Measurements from ENCODE around the gene PSG3.
"Not testable (repeated sequence)": the region's sequence is repeated elsewhere in the genome, so short reads cannot be mapped to it uniquely, and the experiment has no call there.

DNA sequence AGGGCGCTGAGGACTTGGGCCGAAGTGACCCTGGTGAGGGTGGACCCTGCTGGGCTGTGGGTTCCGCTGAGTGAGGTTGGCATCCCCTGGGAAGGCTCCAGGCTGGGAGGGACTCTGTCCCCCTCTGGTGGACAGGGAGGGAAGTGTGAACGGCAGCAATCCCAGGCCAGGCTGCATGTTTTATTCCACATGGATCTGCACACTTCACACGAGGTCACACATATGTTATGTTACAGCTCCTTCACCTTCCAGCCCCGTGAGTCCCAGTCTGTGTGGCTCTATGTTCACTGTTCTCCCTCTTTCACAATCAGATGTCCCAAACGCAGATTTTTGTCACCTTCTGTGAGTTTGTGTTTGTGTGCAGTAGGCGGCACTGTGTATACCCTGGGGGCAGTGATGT lies 27.0 kb upstream of the PSG3 start:
- TF ChIP-seq, protein P1, sequence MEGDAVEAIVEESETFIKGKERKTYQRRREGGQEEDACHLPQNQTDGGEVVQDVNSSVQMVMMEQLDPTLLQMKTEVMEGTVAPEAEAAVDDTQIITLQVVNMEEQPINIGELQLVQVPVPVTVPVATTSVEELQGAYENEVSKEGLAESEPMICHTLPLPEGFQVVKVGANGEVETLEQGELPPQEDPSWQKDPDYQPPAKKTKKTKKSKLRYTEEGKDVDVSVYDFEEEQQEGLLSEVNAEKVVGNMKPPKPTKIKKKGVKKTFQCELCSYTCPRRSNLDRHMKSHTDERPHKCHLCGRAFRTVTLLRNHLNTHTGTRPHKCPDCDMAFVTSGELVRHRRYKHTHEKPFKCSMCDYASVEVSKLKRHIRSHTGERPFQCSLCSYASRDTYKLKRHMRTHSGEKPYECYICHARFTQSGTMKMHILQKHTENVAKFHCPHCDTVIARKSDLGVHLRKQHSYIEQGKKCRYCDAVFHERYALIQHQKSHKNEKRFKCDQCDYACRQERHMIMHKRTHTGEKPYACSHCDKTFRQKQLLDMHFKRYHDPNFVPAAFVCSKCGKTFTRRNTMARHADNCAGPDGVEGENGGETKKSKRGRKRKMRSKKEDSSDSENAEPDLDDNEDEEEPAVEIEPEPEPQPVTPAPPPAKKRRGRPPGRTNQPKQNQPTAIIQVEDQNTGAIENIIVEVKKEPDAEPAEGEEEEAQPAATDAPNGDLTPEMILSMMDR (IDR thresholded peaks at IDR 0.05; ENCODE audit: low read depth, low read length, missing input control), result not testable (repeated sequence)
- TF ChIP-seq, protein P2, sequence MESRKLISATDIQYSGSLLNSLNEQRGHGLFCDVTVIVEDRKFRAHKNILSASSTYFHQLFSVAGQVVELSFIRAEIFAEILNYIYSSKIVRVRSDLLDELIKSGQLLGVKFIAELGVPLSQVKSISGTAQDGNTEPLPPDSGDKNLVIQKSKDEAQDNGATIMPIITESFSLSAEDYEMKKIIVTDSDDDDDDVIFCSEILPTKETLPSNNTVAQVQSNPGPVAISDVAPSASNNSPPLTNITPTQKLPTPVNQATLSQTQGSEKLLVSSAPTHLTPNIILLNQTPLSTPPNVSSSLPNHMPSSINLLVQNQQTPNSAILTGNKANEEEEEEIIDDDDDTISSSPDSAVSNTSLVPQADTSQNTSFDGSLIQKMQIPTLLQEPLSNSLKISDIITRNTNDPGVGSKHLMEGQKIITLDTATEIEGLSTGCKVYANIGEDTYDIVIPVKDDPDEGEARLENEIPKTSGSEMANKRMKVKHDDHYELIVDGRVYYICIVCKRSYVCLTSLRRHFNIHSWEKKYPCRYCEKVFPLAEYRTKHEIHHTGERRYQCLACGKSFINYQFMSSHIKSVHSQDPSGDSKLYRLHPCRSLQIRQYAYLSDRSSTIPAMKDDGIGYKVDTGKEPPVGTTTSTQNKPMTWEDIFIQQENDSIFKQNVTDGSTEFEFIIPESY (IDR thresholded peaks at IDR 0.05), result not testable (repeated sequence)
- TF ChIP-seq TAF1 (conservative IDR thresholded peaks at IDR 0.05); SP1 (IDR thresholded peaks at IDR 0.05); JUND (IDR thresholded peaks at IDR 0.05): not testable (repeated sequence)
- TF ChIP-seq, protein P3, sequence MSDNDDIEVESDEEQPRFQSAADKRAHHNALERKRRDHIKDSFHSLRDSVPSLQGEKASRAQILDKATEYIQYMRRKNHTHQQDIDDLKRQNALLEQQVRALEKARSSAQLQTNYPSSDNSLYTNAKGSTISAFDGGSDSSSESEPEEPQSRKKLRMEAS (IDR thresholded peaks at IDR 0.05), result not testable (repeated sequence)
- TF ChIP-seq, protein P4, sequence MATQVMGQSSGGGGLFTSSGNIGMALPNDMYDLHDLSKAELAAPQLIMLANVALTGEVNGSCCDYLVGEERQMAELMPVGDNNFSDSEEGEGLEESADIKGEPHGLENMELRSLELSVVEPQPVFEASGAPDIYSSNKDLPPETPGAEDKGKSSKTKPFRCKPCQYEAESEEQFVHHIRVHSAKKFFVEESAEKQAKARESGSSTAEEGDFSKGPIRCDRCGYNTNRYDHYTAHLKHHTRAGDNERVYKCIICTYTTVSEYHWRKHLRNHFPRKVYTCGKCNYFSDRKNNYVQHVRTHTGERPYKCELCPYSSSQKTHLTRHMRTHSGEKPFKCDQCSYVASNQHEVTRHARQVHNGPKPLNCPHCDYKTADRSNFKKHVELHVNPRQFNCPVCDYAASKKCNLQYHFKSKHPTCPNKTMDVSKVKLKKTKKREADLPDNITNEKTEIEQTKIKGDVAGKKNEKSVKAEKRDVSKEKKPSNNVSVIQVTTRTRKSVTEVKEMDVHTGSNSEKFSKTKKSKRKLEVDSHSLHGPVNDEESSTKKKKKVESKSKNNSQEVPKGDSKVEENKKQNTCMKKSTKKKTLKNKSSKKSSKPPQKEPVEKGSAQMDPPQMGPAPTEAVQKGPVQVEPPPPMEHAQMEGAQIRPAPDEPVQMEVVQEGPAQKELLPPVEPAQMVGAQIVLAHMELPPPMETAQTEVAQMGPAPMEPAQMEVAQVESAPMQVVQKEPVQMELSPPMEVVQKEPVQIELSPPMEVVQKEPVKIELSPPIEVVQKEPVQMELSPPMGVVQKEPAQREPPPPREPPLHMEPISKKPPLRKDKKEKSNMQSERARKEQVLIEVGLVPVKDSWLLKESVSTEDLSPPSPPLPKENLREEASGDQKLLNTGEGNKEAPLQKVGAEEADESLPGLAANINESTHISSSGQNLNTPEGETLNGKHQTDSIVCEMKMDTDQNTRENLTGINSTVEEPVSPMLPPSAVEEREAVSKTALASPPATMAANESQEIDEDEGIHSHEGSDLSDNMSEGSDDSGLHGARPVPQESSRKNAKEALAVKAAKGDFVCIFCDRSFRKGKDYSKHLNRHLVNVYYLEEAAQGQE (IDR thresholded peaks at IDR 0.05), result not testable (repeated sequence)
- TF ChIP-seq, protein P5, sequence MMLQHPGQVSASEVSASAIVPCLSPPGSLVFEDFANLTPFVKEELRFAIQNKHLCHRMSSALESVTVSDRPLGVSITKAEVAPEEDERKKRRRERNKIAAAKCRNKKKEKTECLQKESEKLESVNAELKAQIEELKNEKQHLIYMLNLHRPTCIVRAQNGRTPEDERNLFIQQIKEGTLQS (IDR thresholded peaks at IDR 0.05), result not testable (repeated sequence)
